HT-29 (cell line): ENCODE data around the gene MDH1. TPM values are rescaled to one million over a fixed set of nuclear protein-coding genes. Genes with fewer than 3 reads are reported as not detected.
"Not testable (repeated sequence)": the region's sequence is repeated elsewhere in the genome, so short reads cannot be mapped to it uniquely, and the experiment has no call there.

ENCODE experiments used
- DNase-seq: peaks from one replicate; pipeline ENCODE4 v3.0.0-alpha.2; 2015; ENCODE audit warnings: low spot score
- total RNA-seq: library from RNA; depleted of rRNA; stranded (reverse); fragments of >200 nt; shearing (Covaris generic); gene quantifications from 2 replicates; pipeline ENCODE4 v1.2.3, GENCODE V29; 2014

The MDH1 gene
- total RNA-seq, 1 experiment from 2014 or later: 94.2 TPM

DNA sequence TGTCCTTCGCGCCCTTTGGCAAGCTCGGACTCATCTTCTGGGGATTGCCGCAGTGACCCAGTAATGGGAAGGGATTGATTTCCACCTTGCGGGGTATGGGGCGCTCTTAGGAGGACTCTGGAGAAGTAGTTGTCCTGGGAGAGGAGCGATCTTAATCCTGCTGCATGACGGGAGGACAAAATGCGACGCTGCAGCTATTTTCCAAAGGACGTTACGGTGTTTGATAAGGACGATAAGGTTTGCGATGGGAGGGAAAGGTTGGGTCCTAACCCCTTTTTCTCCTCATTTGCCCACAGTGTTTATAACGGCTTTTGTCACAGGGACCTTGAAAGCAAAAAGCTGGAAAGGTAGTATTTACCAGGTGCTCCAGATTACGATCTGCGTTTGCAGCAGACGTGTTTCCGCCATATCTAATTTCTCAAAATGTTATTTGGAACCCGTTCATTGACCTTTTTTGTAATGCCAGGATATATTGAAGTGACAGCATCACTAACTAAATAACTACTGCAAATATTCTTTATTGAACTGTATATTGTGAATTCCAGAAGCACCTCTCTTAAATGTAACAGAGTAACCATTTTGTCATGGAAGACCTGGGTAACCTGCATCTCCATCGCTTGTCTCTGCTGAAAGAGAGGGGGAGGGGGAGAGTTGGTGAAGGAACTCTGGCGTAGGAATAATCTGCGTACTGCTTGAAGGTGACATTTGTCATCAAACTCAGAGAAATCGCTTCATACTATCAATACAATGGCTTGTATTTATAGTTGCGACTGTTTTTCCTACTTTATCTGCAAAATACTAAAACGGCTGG, 590 bp downstream of the MDH1 start:
- peak; percentile 57 for DNase-seq

DNA sequence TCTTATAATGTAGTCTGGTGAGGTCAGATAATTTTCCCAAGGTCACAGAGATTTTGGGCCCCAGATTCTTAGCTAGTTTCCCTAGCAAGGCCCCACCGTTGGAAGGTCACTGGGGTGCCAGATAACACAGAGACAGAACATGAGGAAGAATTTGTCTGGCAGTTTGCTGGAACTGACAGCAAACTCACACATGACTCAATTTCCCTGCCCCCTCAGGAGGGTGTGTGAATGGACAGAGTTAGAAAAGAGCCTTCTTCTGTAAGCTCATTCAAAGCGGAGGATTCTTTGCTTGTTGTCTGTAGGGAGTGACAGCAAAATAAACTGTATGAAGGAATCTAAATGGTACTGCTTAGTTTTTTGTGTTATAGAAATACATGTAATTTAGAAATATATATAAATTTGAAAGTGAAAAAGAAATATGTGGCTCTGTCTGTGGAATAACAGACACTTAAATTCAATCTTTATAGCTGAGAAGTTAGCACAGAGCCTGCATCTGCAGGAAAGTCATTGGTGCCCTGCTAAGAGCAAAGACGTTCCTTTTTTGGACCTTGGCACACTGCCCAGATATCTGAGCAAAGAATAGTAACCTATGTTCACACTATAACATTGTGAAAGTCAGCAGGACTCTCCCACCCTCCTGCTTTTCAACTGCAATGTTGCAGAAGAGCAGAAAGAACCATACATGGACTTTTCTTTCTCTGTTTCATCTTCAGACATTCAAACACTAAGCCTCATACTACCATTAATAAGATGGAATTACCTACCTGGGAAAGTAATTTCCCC, 2.1 kb downstream of the MDH1 start:
- no peak for DNase-seq

DNA sequence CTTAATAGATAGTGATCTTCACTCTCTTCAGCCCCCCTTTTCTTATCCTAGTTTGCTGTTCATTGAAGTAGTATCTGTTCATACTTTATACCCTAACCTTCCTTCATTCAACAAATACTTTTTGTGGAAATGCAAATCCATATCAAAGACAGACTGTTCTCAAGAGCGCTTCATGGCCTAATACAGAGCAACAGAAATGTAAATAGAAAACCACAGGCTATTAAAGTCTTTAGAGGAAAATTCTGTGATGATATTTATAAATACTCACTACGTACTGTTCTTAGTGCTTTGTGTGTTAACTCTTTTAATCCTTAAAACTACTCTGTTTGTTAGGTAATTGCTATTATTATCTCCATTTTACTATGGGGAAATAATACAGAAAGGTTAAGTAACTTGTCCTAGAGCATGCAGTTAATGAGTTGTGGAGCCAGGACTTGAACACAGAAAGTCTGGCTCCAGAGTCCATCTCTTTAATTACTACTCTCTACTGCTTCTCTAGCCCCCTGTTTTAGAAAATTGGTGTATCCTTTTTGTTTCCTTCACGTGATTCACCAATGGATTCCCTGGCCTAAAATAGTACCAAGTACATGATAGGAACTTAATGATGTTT, 2.9 kb downstream of the MDH1 start:
- no peak for DNase-seq

DNA sequence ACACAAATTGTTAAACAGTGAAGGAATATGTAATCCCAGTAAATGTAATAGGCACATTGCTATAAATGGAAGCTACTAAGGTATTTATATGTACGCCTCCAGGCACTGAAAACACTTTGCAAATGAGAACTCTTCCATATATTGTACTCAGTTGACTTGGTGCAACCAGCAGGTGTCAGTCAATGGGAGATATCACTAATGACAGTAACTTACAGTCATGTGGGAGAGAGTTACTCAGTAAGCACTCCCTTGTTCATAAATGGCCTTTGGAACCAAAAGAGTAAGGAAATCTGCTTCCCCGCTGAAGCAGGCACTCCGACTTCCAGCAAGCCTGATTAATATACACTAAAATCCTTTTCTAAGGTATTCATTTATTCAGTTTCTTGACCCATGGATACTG, 5.9 kb downstream of the MDH1 start:
- peak; percentile 9 for DNase-seq

DNA sequence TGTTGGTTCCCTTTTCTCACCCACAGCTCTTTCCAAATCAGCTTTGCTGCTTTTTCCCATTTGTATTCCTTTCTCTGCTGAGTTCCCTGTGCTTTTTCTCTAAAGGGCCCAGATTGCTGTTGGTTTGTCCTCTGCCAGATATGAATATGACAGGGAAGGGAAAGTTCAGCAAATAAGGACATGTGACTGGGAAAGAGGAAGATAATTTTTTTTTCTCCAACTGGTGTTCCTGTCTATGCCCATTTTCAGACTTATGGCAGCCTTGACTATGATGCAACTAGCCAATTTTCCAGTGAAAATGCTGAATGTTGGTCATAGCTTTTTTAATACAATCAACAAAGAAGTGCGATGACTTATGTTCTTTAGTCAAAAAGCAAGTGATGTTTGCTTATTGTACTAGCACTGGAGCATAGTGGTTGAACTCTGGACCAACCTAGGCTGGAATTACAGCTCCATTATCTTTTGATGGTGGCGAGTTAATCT, 7.7 kb downstream of the MDH1 start:
- DNase-seq: no peak

DNA sequence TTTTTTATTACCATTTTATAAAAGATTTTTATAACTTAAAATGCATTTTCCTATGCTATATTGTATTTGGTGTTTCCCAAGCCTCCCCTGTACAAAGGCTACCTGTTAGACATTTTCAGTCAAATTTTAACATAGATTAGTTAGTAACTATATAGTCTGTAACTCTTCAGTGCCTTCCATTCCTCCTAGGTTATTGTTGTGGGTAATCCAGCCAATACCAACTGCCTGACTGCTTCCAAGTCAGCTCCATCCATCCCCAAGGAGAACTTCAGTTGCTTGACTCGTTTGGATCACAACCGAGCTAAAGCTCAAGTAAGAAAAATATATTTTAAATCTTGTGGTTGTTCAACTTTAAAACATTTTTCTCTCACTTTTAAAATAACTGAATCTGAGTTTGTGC, 10.2 kb downstream of the MDH1 start:
- no peak for DNase-seq

DNA sequence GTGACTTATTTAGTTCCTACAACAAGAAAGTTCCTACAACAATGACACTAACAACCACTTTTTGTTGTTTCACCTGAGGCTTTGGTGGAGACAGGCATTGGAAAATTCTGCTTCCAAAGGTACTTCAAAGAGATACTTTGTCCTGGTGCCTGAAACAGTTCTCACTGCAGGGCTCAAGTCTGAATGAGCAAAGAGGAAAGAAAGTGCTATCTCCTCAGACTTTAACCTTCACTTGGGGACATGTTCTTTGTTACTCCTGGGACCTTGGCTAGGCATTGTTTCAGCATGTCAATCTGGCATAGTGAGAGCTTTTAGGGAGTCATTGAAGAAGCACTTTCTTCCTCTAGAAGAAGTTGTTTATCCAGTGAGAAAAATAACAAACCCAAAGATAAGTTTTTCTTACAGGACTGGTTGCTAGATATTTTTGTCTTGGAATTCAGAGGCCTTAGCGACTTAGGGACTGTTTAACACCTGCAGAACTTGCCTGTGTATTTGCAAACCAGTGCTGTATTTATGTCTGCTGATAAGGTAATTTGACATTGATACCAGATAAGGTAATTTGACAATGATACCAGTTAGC, 12.2 kb downstream of the MDH1 start:
- no peak for DNase-seq

DNA sequence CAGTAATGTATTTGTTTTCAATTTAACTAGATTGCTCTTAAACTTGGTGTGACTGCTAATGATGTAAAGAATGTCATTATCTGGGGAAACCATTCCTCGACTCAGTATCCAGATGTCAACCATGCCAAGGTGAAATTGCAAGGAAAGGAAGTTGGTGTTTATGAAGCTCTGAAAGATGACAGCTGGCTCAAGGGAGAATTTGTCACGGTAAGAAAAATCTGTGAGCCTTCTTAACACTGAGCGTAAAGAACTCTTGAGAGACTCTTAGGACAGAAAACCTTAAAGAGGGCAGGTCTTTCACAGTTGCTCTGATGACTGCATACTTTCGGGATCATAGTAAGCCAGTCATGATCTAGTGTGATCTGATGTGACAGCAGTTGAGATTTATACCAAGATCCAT, 15.9 kb downstream of the MDH1 start:
- no peak for DNase-seq

DNA sequence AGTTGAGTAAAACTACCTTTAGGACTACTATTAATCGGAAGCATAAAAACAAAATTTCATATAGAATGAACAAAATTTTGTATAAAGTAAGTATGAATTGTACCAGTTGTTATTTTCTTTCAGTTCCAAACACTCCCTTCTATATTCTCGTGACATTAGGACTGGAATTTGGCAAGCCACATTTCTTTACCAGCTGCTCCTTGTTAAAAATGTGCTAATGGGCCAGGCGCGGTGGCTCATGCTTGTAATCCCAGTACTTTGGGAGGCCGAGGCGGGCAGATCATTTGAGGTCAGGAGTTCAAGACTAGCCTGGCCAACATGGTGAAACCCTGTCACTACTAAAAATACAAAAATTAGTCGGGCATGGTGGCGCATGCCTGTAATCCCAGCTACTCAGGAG, 20.1 kb downstream of the MDH1 start:
- DNase-seq: not testable (repeated sequence)

DNA sequence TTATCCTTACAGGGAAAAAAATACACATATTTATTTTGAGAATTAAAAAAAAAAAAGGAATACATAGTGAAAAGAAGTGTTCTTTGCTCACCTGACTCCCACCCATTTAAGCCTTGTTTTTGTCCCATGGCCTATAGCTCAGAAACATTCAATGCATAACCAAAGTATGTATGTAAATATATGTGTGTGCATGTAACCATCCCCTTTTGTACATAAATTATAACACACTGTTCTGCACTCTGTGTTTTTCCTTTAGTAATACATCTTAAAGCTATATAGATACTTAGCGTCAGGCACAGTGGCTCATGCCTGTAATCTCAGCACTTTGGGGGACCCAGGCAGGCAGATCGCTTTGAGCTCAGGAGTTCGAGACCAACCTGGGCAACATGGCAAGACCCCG, 21.8 kb downstream of the MDH1 start:
- DNase-seq: no peak

DNA sequence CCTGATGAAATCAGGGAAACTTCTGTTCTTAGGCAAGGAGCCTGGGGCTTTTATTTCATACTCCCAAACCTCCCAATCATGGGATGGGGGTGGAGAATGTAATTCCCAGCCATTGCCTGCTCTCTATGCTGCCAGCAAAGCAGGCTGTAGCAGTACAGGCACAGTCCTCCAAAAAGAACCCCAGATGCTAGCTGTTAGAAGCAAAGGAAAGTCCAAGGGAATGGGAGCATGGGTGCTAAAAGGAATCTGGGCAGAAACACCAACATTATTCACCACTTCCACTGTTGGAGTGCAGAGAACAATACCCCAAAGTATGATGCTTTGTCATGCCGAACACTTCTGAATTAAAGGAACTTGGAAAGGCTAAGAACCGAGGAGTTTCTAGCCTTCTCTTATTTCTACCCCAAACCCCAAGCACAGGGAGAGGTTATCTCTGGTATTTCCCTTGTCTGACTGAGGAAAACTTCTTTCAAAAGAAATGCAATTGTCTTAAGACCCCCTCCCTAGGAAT, 24.7 kb downstream of the MDH1 start:
- DNase-seq: no peak

DNA sequence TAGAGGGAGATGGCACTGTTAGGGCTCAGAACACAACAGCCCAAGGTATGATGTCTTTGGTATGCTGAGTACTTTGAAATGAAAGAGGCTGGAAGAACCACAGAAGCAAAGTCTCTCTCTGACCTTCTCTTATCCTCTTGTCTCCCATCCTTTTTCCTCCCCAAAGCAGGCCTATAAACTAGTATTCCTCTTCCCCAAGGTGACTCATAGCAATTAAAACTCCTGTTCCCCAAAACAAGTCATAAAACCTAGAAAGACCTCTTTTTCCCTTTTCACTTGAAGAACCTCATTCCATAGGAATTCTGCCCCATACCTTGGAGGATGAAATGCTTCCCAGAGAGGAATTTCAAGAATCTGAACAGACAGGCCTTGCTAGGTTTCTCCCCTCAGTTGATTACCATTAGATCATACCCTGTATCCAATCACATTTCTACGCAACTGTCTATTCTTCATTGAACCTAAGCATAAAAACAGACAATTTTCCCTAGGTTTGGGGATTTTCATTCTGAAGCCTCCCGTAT, 25.7 kb downstream of the MDH1 start:
- DNase-seq: peak; percentile 67

DNA sequence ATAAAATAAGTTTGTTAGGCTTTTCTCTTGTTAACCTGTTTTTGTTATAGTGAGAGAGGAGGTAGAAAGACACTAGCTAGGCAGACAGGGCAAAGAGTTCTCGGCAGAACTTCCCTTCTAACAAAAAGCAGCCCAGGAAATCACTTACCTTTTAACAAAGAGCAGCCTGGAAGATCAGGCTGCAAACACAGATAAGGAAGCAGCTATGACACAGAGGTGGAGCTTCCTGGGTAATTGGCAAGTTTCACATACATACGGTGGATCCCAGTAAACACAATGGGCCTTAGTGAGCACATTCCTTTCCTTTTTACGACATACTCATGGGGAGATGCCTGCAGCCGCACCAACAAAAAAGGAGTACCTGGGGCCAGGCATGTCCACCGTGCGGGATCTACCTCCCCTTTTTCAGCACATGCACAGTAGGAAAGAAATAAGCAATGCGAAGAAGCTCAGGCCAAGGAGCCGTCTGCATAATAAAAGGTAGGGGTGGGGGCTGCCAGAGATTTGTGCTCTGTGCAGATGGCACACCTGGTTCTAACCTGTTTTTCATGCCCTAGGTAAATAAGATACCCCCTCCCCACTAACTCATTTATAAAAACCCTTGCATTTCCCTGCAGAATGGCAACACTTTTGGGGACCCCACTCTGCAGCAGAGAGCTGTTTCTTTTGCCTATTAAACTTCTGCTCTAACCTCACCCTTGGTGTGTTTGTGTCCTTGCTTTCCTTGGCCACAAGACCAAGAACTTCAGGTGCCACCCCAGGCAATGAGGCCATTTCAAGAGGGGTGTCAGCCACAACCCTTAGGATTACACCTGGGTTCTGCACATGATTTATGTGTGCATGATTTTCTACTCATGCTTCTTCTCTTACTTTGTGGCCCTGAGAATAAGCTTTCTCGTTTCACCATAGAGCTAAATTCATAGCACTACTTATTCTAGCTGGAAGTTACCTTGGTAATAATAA, 26.5 kb downstream of the MDH1 start:
- no peak for DNase-seq

DNA sequence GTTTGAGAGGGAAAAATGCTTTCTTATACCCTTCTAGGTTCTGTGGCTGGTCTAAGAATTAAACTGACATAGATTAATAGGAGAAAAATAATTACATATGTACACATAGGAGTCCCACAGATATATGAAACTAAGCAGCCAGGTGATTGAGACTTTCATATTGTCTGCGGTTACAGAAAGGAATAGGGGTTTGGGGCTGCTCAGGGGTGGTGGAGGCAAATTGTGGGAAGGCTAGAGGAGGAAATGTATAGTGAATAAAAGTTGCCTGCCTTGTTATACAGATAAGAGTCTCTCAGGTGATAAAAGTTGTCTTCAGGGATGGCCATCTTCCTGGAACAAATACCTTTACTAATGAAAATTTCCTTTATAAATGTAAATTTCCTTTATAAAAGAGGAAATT, 28.6 kb downstream of the MDH1 start:
- DNase-seq: no peak

DNA sequence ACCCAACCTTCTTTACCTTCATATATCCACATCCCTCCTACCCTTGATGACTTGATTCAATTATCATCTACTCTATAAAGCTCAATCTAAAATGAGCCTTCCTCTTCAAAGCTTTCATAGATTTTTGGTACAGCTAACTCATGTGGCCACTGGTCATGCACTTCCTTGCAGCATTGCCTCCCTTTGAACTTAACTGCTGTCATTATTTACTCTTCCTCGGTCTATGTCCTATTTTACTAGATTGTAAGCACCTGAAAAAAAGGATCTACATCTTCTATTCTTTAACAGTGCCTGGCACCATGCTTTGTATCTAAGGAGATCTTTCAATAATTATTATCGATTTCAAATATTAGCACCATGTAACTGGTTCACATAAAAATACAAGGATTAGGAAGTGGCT, 30.6 kb downstream of the MDH1 start:
- DNase-seq: no peak

DNA sequence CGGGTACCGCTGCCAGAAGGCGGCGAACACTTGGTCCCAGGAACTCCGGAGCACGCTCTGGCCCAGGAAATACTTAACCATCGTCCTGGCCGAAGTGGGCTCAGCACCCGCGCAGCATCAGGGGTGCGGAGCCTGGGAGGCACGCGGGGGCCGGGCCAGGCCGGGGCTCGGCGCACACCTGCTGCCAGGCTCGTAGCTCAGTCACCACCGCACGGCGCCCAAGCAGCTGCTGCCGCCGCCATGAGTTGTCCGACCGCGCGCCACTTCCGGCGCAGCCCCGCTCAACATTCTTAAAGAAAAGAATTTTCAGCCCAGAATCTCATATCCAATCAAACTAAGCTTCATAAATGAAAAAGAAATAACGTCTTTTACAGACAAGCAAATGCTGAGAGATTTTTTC, 34.0 kb downstream of the MDH1 start:
- no peak for DNase-seq

DNA sequence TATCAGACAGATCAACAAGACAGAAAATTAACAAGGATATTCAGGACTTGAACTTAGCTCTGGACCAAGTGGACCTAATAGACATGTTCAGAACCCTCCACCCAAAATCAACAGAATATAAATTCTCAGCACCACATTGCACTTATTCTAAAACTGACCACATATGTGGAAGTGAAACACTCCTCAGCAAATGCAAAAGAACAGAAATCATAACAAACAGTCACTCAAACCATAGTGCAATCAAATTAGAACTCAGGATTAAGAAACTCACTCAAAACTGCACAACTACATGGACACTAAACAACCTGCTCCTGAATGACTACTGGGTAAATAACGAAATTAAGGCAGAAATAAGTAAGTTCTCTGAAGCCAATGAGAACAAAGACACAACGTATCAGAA, 35.0 kb downstream of the MDH1 start:
- DNase-seq: not testable (repeated sequence)

DNA sequence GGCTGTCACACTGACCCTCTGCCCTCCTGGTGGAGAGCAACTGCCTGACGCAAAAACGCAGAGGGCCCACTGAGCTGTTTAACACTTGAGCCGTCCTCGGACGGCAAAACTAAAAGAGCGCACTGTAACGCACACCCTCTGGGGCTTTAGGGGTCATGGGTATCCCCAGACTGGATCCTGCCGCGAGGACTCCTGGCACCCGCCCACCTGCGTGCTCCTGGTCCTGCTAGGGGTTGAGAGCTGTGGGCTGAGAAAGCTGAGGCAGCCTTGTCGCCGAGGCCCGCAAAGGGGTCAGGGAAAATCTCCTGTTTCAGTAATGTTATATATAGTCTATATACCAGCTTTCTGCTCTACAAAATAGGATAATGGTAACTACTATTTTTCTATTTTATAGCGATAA, 39.1 kb downstream of the MDH1 start:
- no peak for DNase-seq

DNA sequence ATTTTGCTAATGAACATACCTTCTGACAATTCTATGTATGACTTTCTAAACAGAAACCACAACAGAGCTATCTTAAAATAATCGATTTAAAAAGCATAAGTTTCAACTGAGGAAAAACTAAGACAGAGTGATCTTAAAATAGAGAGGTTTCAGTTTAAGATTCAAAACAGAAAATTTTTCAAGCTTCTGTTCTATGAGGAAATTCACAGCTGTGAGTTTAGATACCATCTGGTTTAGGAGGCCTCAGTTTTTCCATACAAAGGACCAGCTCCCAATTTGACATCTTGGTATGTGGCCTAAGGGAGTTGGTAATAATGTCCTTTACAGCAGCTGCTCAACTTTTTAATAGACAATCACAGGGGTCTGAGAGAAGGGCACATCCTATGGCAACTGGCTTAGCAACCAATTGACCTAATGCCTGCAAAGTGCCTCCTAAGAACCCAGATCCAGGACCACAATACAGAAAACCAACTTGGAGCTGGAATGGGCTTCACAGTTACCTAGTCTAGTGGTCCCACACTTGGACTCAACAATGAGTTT, 39.7 kb downstream of the MDH1 start:
- no peak for DNase-seq

DNA sequence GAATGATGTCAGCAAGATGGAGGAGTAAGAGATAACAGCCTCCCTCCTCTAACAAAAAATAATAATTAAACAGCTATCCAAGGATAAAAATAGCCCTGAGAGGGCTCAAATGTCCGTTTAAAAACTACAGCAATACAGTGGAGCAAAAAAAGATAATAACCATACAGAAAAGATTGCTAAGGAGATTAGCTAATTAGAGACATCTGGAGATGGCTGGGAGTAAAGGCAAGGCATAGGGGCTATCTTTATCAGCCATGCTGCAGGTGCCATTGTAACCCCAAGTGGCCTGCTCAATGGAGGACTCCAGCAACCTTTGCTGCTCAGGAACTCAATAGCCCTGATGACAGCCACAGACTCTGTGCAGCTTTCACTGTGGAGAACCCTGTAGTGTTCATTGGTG, 42.7 kb downstream of the MDH1 start:
- DNase-seq: no peak
